NCI-H2171 (cell line): ENCODE data around the gene ANXA3.
"Not testable (repeated sequence)": the region's sequence is repeated elsewhere in the genome, so short reads cannot be mapped to it uniquely, and the experiment has no call there.

Experiments
- DNase-seq: peaks from one replicate; lab custom pipeline; 2025; lab: John Stamatoyannopoulos, UW

Gene ANXA3

DNA sequence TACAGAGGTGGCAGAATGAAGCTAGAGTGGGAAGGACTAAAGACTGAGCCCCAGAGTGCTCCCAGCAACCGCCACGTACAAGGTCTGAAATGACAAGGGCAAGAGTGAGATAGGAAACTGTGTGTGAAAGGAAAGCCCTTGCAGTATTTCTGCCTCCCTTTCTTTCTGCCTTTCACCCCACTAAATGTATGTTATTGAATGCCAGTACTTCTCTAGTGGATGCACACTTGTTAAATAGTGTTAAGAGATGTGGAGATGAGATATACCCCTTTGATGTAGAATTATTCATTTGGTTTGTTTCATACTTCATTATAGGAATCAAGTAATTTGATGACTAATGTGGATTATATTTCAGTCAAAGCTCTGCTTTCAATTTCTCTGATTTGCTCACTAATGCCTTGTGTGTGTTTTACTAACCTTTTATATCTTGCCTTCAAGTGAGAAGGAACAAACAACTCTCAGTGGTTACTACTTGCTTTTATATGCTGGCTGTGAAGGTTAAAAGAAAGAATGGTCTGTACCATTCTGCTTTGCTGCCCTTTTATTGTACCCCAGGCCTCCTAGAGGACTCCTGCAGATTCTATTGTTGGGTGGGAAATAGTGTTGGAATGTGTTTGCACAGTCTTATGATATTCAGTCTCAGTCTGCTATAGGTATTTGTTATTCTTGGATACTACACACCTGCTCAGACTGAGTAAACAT lies 8.0 kb upstream of the ANXA3 start:
- DNase-seq, result no peak

GRCh38 chr4:78544678-78545077 lies 6.9 kb upstream of the ANXA3 start:
- DNase-seq, result no peak

- no peak for DNase-seq
These were observed 6.0 kb upstream of the ANXA3 start for GRCh38 chr4:78545275-78546246.

GRCh38 chr4:78547899-78548298 lies 3.7 kb upstream of the ANXA3 start:
- DNase-seq, result not testable (repeated sequence)

DNA sequence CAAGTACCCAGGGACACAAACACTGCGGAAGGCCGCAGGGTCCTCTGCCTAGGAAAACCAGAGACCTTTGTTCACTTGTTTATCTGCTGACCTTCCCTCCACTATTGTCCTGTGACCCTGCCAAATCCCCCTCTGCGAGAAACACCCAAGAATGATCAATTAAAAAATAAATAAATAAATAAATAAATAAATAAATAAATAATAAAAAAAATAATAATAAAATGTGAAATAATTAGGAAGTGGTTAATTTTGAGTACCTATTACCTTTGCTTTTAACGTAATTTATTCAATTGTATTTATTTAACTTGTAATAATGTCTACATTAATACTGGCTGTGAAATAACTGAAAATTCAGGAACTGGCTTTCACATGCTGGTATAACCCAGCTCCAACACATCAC lies 2.7 kb upstream of the ANXA3 start:
- DNase-seq, result not testable (repeated sequence)

GRCh38 chr4:78552389-78553042 lies 946 bp downstream of the ANXA3 start:
- no peak for DNase-seq

- DNase-seq, result no peak
These were observed 1.4 kb downstream of the ANXA3 start for GRCh38 chr4:78553043-78553396.

DNA sequence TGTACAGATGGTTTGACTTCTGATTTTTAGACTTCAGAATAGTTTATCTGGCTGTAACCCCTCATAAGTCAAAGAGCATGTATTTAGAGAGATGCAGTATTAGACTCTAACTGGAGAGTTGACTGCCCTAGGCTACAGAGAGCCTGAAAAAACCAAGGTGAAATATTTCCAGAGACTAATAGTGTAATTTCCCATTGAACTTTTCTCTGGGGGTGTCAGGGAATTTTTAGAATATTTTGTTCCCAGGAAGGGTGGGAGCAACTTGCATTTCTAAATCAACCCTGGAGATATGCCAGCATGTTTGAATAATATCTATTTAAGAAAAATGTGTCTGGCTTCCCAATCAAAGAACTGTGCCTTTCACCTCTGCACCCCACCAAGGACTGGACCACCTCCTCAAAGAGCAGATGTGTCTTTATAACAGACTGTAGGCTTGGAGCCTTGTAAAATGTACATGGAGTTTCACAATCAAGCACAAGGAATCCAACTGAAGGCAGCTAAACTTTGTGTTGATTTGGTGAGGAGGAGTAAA lies 2.0 kb downstream of the ANXA3 start:
- no peak for DNase-seq

- no peak for DNase-seq
These were observed 5.1 kb downstream of the ANXA3 start for GRCh38 chr4:78556665-78557064.

GRCh38 chr4:78557841-78558240 lies 6.3 kb downstream of the ANXA3 start:
- no peak for DNase-seq

DNA sequence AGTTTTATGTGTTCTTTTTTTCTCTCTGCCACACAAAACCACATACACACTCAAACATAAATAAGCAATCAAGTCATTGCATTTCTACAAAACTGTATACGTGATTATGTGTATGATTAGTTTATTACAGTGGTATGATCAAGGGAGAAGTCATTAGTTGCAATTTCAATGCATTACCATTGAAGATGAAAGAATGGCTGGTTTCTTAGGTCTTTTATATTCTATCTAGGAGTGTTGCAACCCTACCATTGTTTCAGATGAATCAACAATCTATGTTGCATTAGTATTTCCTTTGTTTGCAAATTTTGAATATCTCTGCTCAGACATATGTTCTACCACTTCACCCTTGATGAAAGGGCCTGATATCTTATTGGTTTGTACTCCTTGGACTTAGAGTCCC lies 6.8 kb downstream of the ANXA3 start:
- DNase-seq, result no peak

DNA sequence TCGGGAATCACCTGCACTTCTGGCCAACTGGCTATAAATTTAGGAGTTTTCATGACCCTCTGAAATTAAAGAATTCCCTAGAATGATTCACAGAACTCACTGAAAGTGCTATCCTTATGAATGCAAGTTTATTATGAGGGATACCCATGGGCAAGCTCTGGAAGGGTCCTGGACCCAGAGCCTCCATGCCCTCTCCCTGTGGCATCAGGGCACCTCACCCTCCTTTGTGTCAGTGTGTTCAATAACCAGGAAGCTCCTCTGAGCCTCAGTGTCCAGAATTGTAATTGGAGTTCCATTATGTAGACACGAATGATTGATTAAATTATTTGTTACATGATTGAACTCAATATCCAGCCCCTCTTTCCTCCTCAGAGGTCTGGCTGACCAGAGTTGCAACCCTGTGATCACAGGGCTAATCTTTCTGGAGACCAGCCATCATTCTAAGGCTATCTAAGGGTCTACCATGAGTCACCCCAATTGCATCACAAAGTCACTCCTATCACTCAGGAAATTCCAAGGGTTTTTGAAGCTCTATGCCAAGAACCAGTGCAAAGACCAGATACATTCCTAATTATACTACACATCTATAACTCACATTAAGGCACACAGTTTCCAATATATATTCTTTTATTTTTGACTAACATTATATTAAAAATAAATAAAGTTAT lies 8.9 kb downstream of the ANXA3 start:
- DNase-seq, result no peak

GRCh38 chr4:78561677-78562076 lies 10.1 kb downstream of the ANXA3 start:
- no peak for DNase-seq

GRCh38 chr4:78562687-78563086 lies 11.1 kb downstream of the ANXA3 start:
- DNase-seq, result no peak

GRCh38 chr4:78565971-78566372 lies 14.4 kb downstream of the ANXA3 start:
- DNase-seq, result no peak

- no peak for DNase-seq
These were observed 15.4 kb downstream of the ANXA3 start for GRCh38 chr4:78566834-78567499.

DNA sequence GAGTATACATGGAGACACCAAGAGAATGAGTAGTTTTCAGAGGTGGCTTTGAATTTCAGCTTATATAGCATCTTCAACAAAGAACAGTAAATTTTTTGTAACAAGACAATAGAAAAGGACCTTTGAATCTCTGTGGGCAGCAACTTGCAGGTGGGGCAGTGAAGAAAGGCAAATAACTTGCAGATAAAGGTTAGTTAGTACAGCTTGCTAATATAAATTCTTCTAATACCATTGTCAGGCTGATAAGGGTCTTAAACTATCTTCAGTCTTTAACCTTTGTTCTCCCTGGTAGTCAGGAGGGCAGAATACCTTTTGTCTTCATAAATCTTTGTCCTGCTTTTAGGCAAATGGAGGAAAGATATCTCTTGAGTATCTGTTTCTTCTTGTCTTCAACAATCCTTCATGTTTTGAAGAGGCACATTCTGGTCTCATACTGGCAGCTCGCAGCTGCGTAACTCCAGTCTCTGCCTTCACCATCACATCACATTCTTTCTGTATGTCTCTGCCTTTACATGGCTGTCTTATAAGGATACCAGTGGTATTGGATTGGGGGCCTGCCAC lies 16.0 kb downstream of the ANXA3 start:
- DNase-seq, result no peak

- no peak for DNase-seq
These were observed 17.2 kb downstream of the ANXA3 start for GRCh38 chr4:78568640-78569305.

GRCh38 chr4:78569306-78569821 lies 17.8 kb downstream of the ANXA3 start:
- no peak for DNase-seq

DNA sequence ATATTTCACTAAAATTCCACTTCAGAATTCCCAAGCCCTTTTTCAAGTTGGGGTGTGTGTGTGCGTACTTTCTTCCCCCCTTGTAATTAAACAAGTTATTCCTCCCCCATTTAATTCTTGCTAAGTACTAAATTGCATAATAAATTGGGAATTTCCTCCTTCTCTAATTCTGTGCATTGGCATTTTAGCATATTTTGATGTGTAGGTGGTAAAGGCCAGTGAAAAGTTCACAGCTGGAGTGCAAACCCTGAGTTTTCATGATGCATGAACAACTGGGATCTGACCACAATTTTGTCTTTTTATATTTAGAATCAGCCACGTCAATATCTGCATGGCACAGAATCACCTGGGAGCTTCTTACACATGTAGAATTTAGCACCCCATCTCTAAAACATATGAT lies 18.5 kb downstream of the ANXA3 start:
- no peak for DNase-seq
